ENCODE measurements around the gene C1orf174.

Gene C1orf174

GRCh38 chr1:3857791-3858129, 42.3 kb downstream of the C1orf174 start:
- intact Hi-C loops (cut with DNase I; ENCODE audit: low total_unique reads), result loop anchor here (5.0 kb wide), 1 partner anchor 40 kb away; no protein-coding TSS in a partner anchor
- Histone ChIP-seq H3K9me3 (no peaks in the 10 kb centered on the region), H3K4me1 (peaks cover 0 to 24% (median 19%) of the 10 kb centered on the region in 4 donors), H3K27ac (peak overlapping the region; percentile 80 to 82), H3K4me3 (peak overlapping the region; percentile 84 to 92), H3K27me3 (no peaks in the 10 kb centered on the region), H3K36me3 (peaks cover 0 to 5% (median 0%) of the 10 kb centered on the region in 3 donors)
- DNase-seq, result no peak
- TF ChIP-seq, protein P1, sequence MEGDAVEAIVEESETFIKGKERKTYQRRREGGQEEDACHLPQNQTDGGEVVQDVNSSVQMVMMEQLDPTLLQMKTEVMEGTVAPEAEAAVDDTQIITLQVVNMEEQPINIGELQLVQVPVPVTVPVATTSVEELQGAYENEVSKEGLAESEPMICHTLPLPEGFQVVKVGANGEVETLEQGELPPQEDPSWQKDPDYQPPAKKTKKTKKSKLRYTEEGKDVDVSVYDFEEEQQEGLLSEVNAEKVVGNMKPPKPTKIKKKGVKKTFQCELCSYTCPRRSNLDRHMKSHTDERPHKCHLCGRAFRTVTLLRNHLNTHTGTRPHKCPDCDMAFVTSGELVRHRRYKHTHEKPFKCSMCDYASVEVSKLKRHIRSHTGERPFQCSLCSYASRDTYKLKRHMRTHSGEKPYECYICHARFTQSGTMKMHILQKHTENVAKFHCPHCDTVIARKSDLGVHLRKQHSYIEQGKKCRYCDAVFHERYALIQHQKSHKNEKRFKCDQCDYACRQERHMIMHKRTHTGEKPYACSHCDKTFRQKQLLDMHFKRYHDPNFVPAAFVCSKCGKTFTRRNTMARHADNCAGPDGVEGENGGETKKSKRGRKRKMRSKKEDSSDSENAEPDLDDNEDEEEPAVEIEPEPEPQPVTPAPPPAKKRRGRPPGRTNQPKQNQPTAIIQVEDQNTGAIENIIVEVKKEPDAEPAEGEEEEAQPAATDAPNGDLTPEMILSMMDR (IDR thresholded peaks at IDR 0.05), result no peak

DNA sequence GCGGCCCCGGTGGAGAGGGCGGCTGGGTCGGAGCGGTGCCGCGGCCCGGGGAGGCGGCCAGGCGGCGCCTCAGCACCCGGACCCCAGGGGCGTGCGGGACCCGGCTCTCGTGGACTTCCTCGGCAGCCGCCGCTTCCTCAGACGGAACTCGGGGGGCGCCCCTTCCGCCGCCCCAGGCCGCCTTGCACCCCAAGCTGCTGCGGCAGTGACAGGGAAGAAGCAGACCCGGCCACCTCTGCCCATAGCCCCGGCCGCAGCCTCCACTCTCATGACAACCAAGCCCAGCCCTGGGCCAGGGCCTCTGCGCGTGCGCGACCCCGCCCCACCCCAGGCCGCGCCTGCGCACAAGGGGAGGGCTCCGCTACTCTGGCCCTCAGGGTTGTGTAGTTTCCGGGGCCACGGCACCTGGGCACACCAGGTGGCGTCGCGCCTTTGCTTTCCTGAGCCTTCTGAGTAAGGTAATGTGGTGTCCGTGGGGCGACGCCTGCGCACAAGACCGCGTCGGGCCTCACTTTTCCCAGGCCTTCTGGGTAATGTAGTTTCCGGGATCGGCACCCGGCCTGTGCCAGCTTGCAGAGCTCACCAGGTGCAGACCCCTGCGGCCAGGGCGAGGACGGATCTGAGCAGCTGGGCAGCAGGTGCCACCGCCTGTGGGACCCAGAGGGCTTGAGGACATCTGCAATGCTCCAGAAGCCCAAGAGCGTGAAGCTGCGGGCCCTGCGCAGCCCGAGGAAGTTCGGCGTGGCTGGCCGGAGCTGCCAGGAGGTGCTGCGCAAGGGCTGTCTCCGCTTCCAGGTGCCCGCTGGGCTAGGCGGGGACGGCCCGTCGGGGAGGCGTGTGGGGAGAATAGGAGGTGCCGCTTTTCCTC, 42.9 kb downstream of the C1orf174 start, which contains the start of the genes CEP104 and DFFB:
CEP104 (minus strand) TSS at position 289 of the 868 bp plus-strand sequence. CDS start 4,804 bp downstream, outside the sequence.
DFFB (plus strand) TSS at position 554 of the 868 bp plus-strand sequence; CDS start at position 682, 128 bp downstream.
- Histone ChIP-seq H3K27me3 (no peaks in the 10 kb centered on the region), H3K4me3 (peak within 1 kb of the TSS; percentile 84 to 92), H3K36me3 (peaks cover 0 to 6% (median under 1%) of the 10 kb centered on the region in 3 donors), H3K4me1 (peaks cover 0 to 24% (median 19%) of the 10 kb centered on the region in 4 donors), H3K9me3 (no peaks in the 10 kb centered on the region), H3K27ac (peak within 1 kb of the TSS; percentile 80 to 82)
- intact Hi-C loops (cut with DNase I; ENCODE audit: low total_unique reads), result loop anchor here (5.0 kb wide), 1 partner anchor 40 kb away; no protein-coding TSS in a partner anchor
- TF ChIP-seq, protein P1 (IDR thresholded peaks at IDR 0.05), result no peak
- peak; percentile 85 to 91 for DNase-seq

- TF ChIP-seq, protein P1 (IDR thresholded peaks at IDR 0.05), result no peak
- intact Hi-C loops (cut with DNase I; ENCODE audit: low total_unique reads), result no loop called here
- peaks cover 22 to 41% (median 34%) of the 10 kb centered on the region in 3 donors for H3K36me3 ChIP-seq
- H3K9me3 ChIP-seq, result no peaks in the 10 kb centered on the region
- no peak overlapping the region for H3K4me3 ChIP-seq
- H3K27ac ChIP-seq, result no peak overlapping the region
- H3K27me3 ChIP-seq, result no peaks in the 10 kb centered on the region
- H3K4me1 ChIP-seq, result peaks cover 0 to 16% (median 14%) of the 10 kb centered on the region in 4 donors
- DNase-seq, result no peak
Measured at GRCh38 chr1:3852711-3853485, 47.2 kb downstream of the C1orf174 start.

DNA sequence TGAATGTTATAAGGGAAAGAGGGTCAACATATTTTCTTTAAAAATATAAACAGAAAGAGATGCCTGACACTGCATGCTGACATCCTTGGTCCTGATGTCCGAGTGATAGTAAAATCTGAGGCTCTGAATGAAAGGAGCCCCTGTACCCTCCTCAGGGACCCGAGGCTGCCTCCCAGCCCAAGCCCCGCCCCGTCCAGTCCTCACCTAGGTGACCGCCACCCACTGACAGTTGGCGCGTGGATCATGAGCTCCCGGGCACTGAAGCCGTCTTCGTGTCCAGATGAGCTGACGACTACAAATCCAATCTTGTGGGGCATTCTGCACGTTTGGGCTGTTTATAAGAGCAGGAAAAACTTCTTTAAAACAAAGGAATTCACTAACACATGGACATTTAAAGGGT, 48.0 kb downstream of the C1orf174 start:
- Histone ChIP-seq H3K27me3 (no peaks in the 10 kb centered on the region), H3K36me3 (peaks cover 26 to 49% (median 42%) of the 10 kb centered on the region in 3 donors)
- intact Hi-C loops (cut with DNase I; ENCODE audit: low total_unique reads), result no loop called here

GRCh38 chr1:3851292-3851691, 48.8 kb downstream of the C1orf174 start:
- H3K27me3 ChIP-seq, result no peaks in the 10 kb centered on the region
- H3K27ac ChIP-seq, result no peak overlapping the region
- DNase-seq, result no peak
- TF ChIP-seq, protein P1 (IDR thresholded peaks at IDR 0.05), result no peak
- intact Hi-C loops (cut with DNase I; ENCODE audit: low total_unique reads), result no loop called here
- H3K9me3 ChIP-seq, result no peaks in the 10 kb centered on the region
- no peak overlapping the region for H3K4me3 ChIP-seq
- H3K36me3 ChIP-seq, result peaks cover 34 to 57% (median 48%) of the 10 kb centered on the region in 3 donors
- peaks cover 0 to 12% (median 10%) of the 10 kb centered on the region in 4 donors for H3K4me1 ChIP-seq

More for the DNA sequence above, 48.0 kb downstream of the C1orf174 start:
- H3K4me3 ChIP-seq, result no peak overlapping the region
- peaks cover 0 to 13% (median 11%) of the 10 kb centered on the region in 4 donors for H3K4me1 ChIP-seq
- no peaks in the 10 kb centered on the region for H3K9me3 ChIP-seq
- TF ChIP-seq, protein P1 (IDR thresholded peaks at IDR 0.05), result no peak
- no peak for DNase-seq
- H3K27ac ChIP-seq, result no peak overlapping the region

All from tibial artery (tissue), 4 donors.